OCI-M2 (cell line): Measurements from ENCODE around the gene SPINK7.
"Not testable (repeated sequence)": the region's sequence is repeated elsewhere in the genome, so short reads cannot be mapped to it uniquely, and the experiment has no call there.

Source experiments
- DNase-seq: peaks from one replicate; lab custom pipeline; 2025; ENCODE audit not compliant: unreplicated experiment; lab: John Stamatoyannopoulos, UW

The SPINK7 gene

GRCh38 chr5:148312153-148312552 is at the start of gene SPINK7:
Gene SPINK7, plus strand, starts transcription at chr5:148312423. Its CDS starts 61 bp downstream, at chr5:148312484.
- no peak for DNase-seq

DNA sequence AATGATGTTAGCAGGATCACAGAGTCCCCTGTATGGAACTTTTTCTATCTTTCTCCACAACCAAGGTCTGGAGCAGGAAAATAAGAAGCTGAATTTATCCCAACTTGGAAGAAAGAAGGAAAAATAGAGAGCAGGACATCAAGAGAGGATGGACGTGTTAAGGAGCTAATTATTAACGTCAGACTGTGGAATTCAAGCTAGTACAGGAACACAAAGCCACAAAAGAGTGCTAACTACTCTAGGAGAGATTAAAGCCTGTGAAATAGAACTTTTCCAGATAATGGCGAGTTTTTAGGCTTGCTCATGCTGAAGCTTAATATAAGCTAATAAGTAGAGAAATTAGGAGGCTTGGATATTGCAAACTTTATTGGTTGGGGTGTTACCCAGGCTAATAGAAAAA is 44.3 kb upstream of the SPINK7 start:
- no peak for DNase-seq

- DNase-seq, result no peak
Measured at GRCh38 chr5:148268566-148268965, 43.7 kb upstream of the SPINK7 start, which contains the start of gene SPINK13. Gene SPINK13, plus strand, starts transcription at chr5:148268794. Its CDS starts 1,279 bp downstream, at chr5:148270073.

- not testable (repeated sequence) for DNase-seq
Measured at GRCh38 chr5:148275129-148275528, 37.1 kb upstream of the SPINK7 start.

DNA sequence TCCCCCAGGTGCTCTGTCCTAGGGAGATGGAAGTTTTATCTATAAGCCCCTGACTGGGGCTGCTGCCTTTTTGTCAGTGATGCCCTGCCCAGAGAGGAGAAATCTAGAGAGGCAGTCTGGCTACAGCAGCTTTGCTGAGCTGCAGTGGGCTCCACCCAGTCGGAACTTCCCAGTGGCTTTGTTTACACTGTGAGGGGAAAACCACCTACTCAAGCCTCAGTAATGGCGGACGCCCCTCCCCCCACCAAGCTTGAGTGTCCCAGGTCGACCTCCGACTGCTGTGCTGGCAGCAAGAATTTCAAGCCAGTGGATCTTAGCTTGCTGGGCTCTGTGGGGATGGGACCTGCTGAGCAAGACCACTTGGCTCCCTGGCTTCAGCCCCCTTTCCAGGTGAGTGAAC is 31.3 kb upstream of the SPINK7 start:
- DNase-seq, result not testable (repeated sequence)

DNA sequence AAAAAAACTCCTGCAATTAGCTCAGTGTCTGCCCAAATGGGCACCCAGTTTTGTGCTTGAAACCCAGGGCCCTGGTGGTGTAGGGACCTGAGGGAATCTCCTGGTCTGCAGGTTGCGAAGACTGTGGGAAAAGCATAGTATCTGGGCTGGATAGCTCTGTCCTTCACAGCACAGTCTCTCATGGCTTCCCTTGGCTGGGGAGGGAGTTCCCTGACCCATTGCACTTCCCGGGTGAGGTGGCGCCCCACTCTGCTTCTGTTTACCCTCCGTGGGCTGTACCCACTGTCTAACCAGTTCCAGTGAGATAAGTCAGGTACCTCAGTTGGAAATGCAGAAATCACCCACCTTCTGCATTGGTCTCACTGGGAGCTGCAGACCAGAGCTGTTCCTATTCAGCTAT is 30.9 kb upstream of the SPINK7 start:
- not testable (repeated sequence) for DNase-seq

- no peak for DNase-seq
Measured at GRCh38 chr5:148290271-148291195, 21.7 kb upstream of the SPINK7 start.

GRCh38 chr5:148297731-148298130 is 14.5 kb upstream of the SPINK7 start:
- DNase-seq, result no peak

- no peak for DNase-seq
Measured at GRCh38 chr5:148306446-148306845, 5.8 kb upstream of the SPINK7 start.

DNA sequence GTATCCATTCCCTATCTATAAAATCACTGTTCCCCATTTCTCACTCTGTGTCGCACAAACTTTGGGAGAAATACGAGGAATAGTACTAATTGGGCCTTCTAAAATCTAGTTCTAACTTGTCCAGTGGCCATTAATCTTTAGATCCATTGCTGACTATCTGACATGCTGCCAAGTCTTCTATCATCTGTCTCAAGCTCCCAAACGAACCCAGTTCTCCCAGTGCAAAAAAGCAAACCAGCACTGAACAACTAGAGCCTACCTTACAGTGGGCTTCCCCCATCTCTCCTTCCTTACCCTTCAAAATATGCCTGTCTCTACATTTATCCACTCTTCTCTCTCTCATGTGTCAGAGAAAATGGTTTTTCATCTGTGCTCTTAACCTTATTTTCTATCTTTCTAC is 3.2 kb upstream of the SPINK7 start:
- no peak for DNase-seq

DNA sequence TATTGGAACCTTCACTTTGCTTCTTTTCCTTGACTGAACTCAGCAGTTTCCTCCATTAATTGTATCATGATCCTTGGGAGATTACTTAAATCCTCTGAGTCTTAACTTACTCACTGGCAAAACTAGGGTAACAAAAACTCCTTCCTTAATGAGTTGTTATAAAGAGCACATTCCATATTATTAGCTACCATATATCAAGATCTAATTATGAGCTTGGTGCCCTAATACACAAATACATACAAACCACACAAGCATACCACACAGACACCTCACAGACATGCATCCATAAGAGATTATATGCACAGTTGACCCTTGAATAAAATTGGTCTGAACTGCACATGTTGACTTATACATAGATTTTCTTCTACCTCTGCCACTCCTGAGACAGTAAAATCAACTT is 2.5 kb upstream of the SPINK7 start:
- DNase-seq, result no peak

DNA sequence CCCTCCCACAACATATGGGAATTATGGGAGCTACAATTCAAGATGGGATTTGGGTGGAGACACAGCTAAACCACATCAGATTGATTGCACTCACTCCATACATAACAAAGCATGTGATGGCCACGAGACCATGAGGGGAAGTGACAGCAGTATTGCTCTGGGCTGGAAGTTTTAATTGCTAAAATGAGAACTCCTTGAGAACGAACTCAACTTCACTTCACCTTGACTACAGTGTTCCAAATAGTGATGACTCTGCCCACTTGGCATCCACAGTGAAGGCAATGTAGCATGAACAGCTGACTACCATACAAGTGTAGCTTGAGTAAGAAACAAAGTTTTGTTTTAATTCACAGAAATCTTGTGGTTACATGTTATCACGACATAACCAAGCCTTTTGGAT is 739 bp upstream of the SPINK7 start:
- no peak for DNase-seq

DNA sequence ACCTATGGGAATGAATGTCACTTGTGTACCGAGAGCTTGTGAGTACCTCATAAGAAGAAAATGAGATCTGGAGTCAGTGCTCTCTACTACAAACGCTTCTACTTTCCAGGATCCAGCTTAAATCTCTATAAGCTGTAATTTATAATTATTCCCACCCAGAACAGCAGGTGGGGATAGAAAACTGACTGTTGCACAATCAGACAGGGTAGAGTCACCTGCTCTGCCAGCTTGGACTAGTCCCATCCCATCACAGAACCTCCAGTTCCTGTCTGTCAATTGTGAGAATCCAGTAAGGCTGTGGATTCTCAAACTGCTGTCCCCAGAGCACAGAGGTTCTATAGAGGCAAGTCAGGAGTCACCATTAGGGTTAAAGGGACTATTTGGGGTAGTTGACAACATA is 2.0 kb downstream of the SPINK7 start:
- no peak for DNase-seq

- no peak for DNase-seq
Measured at GRCh38 chr5:148314731-148315130, 2.5 kb downstream of the SPINK7 start.

GRCh38 chr5:148320011-148320963 is 8.1 kb downstream of the SPINK7 start:
- not testable (repeated sequence) for DNase-seq

DNA sequence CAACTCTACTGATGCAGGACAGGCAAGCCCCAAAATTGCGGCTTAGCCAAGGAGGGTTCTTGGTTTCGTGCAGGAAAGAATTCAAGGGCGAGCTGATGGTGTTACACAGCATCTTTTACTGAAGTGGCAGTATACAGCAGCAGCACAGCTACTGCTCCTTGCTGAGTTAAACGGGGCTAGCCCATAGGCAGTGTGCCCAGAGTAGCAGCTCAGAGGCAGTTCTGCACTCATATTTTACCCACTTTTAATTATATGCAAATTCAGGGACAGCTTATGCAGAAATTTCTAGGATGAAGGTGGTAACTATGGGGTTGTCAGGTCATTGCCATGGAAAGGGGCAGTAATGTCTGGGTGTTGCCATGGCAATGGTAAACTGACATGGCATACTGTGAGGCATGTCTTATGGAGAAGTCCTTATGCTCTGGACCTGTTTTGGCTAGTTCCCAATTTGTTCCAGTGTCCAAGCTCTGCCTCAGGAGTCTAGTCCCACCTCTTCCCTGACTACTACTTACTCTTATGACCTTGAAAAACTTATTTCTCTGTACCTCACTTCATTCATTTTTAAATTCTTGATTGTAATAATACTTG is 21.1 kb downstream of the SPINK7 start:
- DNase-seq, result no peak

DNA sequence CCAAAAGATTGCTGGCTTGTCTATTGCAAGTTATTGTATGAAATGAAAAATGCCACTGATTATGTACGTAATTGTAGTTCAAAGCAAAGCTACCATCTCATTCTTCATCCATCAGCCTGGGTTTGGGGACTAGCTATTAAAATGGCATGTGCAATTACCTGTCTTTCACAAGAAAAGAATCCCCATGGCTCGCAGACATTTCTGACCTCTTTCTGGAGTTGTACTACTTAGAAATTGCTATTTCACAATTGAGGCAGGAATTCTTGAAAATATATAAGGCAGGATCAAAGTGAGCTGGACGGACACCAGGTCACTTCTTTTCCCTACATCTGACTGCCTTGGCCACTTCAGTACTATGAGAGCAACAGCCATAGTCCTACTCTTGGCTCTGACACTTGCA is 23.0 kb downstream of the SPINK7 start, which contains the start of gene SPINK9:
SPINK9 (plus strand) TSS at position 301 of the 400 bp plus-strand sequence; CDS start at position 356, 55 bp downstream.
- no peak for DNase-seq

DNA sequence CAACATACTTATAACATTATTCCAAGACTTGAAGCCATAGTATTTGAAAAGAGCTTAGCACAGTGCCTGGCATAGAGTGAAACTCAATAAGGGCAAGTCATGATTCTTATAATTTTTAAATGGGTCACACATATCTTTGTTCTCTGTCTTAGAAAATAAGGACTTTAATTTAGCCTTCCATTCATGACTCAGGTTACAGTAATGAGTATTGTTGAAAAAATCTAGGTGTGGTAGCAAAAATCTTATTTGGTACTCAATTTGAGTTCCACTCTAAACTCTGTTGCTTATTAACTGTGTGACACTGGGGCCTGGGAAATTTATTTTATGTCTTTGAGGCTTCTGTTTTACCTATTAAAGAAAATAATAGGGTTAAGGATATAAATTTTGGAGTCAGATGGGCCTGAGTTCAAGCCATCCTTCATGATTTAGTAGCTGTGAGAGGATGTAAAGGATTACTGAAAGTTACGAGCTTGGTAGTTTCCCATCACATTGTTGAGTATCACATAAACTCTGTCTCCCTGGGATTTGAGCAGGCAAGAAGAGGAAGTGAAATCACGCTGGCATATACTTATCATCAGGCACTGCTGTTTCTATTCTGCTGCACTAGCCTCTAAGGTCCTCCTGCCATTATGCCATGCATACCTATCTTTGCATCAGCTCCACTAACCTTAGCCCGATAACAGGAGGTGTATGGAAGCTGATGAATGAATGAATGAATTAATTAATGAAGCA is 24.6 kb downstream of the SPINK7 start:
- DNase-seq, result no peak

DNA sequence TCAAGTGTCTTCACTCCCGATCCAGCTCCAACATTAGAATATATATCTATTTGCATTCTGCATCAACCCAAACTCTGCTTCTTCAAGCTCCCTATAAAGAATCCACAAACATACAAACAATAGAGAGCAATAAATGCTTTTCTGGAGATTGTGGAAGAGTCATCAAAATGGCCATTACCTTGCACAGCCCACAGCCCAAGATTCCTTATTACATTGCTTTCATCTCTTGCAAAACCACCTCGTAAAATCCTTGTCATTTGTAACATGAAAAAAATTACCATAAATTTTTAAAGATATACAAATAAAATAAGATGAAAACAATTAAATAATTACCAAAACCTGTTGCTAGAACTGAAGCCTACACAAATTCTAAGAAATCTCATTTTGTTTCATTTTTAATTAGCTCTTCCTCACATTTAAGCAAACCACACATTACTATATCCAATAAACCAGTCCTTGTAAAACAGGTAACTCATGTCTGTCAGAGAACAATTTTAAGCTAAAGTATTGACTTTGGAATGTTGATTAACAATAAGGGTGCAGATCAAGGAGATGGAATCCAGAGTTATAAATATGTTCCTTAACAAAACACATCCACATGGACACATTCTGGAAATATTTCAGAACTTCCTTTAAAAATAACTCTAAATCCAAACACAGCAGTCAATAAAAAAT is 30.3 kb downstream of the SPINK7 start:
- DNase-seq, result no peak

- DNase-seq, result no peak
Measured at GRCh38 chr5:148343046-148343407, 30.8 kb downstream of the SPINK7 start.
